ENCODE measurements around the gene FOXP3.

Gene FOXP3

DNA sequence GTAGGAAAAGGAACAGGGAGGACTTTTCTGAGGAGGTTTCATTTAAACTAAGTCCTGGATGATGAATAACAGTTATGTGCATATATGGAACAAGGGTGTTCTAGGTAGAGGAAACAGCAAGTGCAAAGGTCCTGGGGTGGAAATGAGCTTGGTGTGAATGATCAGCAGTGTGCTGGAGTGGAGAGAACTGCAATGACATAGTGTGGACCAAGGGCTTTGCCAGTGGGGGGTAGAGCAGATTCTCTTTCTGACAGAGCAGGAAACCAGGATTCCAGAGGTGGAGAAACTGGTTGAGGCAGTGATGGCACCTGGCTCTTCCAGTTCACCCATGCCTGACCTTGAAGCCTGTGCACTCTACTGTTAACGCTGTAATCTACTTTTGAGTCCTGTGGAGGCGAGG, 6.8 kb upstream of the FOXP3 start:
- TF ChIP-seq, protein P1, sequence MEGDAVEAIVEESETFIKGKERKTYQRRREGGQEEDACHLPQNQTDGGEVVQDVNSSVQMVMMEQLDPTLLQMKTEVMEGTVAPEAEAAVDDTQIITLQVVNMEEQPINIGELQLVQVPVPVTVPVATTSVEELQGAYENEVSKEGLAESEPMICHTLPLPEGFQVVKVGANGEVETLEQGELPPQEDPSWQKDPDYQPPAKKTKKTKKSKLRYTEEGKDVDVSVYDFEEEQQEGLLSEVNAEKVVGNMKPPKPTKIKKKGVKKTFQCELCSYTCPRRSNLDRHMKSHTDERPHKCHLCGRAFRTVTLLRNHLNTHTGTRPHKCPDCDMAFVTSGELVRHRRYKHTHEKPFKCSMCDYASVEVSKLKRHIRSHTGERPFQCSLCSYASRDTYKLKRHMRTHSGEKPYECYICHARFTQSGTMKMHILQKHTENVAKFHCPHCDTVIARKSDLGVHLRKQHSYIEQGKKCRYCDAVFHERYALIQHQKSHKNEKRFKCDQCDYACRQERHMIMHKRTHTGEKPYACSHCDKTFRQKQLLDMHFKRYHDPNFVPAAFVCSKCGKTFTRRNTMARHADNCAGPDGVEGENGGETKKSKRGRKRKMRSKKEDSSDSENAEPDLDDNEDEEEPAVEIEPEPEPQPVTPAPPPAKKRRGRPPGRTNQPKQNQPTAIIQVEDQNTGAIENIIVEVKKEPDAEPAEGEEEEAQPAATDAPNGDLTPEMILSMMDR (IDR thresholded peaks at IDR 0.05), result no peak
- Histone ChIP-seq H2AFZ (no peak overlapping the region), H3K36me3 (ENCODE audit: control insufficient read depth, insufficient read depth, low read length) (no peaks in the 10 kb centered on the region), H3K9ac (no peak overlapping the region), H3K27ac (no peak overlapping the region), H3K4me3 (ENCODE audit: low read depth, low read length) (peak overlapping the region; percentile 52), H3K4me2 (ENCODE audit: low read length) (peak overlapping the region; percentile 69), H3K27me3 (ENCODE audit: control insufficient read depth, insufficient read depth, low read length) (no peaks in the 10 kb centered on the region), H3K4me1 (peaks cover 19% of the 10 kb centered on the region), H3K79me2 (no peaks in the 10 kb centered on the region), H3K9me3 (ENCODE audit: control insufficient read depth, low read length) (no peaks in the 10 kb centered on the region)

DNA sequence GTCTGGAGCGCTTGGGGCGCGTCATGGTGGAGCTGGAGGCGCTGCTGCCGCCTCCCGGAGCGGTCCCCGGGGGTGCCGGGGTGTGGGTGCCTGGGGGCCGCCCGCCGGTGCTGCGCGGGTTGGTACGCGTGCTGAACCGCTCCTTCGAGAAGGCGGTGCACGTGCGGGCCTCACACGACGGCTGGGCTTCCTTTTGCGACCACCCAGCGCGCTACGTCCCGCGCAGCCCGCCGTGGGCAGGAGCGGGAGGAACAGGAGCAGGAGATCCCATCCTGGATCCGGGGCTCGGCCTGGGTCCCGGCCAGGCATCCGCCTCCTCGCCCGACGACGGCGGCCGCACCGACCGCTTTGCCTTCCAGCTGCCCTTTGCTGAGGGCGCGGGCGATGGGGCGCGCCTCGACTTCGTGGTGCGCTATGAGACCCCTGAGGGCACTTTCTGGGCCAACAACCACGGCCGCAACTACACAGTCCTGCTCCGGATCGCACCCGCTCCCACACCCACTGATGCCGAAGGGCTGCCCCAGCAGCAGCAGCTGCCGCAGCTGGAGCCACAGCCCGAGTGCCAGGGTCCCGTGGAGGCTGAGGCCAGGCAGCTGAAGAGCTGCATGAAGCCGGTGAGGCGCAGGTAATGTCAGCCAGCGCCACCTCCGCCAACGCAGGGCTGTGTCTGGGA, 5.9 kb upstream of the FOXP3 start:
- H3K9ac ChIP-seq, result no peak overlapping the region
- TF ChIP-seq, protein P1 (IDR thresholded peaks at IDR 0.05), result no peak
- H2AFZ ChIP-seq, result peak overlapping the region; percentile 69
- no peaks in the 10 kb centered on the region for H3K27me3 ChIP-seq (ENCODE audit: control insufficient read depth, insufficient read depth, low read length)
- H3K9me3 ChIP-seq (ENCODE audit: control insufficient read depth, low read length), result no peaks in the 10 kb centered on the region
- H3K4me1 ChIP-seq, result peaks cover 19% of the 10 kb centered on the region
- H3K27ac ChIP-seq, result peak overlapping the region; percentile 99
- H3K4me2 ChIP-seq (ENCODE audit: low read length), result peak overlapping the region; percentile 69
- H3K36me3 ChIP-seq (ENCODE audit: control insufficient read depth, insufficient read depth, low read length), result no peaks in the 10 kb centered on the region
- peak overlapping the region; percentile 52 for H3K4me3 ChIP-seq (ENCODE audit: low read depth, low read length)
- H3K79me2 ChIP-seq, result no peaks in the 10 kb centered on the region

DNA sequence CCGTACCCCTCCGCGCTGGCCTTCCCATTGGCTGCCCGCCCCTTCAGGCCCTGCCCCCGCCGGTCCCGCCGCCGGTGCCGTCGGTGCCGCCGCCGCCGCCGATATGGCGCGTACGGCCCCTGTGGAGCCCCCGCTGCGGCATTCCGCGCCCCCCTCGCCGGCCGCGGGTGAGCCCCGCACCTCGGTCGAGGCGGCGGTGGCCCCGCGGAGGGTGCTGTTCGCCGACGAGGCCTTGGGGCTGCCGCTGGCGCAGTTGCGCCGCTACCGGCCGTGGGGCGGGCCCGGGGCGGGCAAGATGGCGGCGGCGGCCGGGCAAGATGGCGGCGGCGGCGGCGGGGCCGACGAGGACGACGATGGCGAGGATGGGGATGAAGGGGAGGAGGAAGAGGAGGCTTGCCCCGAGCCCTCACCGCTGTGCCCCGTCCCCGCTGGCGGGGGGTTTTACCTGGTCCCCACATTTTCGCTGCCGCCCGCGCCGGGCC, 5.3 kb upstream of the FOXP3 start, which contains the start of gene PPP1R3F:
TSS of gene PPP1R3F (plus strand) at position 27 of the 482 bp plus-strand sequence. CDS start at position 104, 77 bp downstream.
- H2AFZ ChIP-seq, result peak within 1 kb of the TSS; percentile 88
- TF ChIP-seq, protein P1 (IDR thresholded peaks at IDR 0.05), result no peak

DNA sequence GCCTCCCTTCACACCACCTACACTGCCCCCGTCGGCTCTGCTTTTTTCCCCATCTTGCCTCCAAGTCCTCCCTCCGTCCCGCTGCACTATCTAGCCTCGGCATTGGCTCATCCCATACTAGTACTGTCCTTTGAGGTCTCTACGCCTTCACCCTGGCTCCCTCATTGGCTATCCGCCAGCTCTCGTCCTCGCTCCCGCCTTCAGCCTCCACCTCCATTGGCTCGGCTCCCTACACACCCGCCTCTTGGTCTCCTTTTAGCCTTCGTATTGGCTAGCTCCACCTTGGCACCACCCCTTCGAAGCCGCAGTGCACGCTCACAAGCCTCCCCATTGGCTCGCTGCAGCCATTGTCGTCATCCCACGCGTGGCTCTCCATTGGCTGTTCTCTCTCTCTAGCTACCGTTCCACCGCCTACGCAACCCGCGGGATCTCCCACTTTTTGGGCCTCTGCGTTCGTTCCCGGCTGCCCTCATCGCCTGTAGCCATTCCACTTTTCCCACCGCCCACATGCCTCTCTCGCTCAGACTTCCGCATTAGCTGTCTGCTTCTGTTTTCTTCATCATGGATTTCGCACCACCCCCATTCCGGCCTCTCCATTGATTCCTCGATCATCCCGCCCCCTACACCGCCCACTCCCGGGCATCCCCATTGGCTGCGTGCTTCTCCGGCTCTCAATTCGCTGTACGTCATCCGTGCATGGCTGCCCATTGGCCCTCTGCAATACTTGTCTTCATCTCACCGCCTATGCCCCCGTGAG, 4.7 kb upstream of the FOXP3 start:
- Histone ChIP-seq H3K9me3 (ENCODE audit: control insufficient read depth, low read length) (no peaks in the 10 kb centered on the region), H3K4me3 (ENCODE audit: low read depth, low read length) (peak overlapping the region; percentile 81), H3K27me3 (ENCODE audit: control insufficient read depth, insufficient read depth, low read length) (no peaks in the 10 kb centered on the region), H3K79me2 (no peaks in the 10 kb centered on the region), H3K27ac (peak overlapping the region; percentile 99), H3K9ac (no peak overlapping the region), H3K4me1 (peaks cover 19% of the 10 kb centered on the region), H3K4me2 (ENCODE audit: low read length) (peak overlapping the region; percentile 66), H3K36me3 (ENCODE audit: control insufficient read depth, insufficient read depth, low read length) (no peaks in the 10 kb centered on the region), H2AFZ (peak overlapping the region; percentile 88)
- TF ChIP-seq, protein P1 (IDR thresholded peaks at IDR 0.05), result no peak

More for the DNA sequence above, 5.3 kb upstream of the FOXP3 start, which contains the start of gene PPP1R3F:
- Histone ChIP-seq H3K27me3 (ENCODE audit: control insufficient read depth, insufficient read depth, low read length) (no peaks in the 10 kb centered on the region), H3K9me3 (ENCODE audit: control insufficient read depth, low read length) (no peaks in the 10 kb centered on the region), H3K9ac (no peak within 1 kb of the TSS), H3K4me3 (ENCODE audit: low read depth, low read length) (peak within 1 kb of the TSS; percentile 81), H3K36me3 (ENCODE audit: control insufficient read depth, insufficient read depth, low read length) (no peaks in the 10 kb centered on the region), H3K4me2 (ENCODE audit: low read length) (peak within 1 kb of the TSS; percentile 69), H3K79me2 (no peaks in the 10 kb centered on the region), H3K4me1 (peaks cover 19% of the 10 kb centered on the region), H3K27ac (peak within 1 kb of the TSS; percentile 99)
